HL-60 (cell line): ENCODE measurements around the gene COPS4.
"Not testable (repeated sequence)": the region's sequence is repeated elsewhere in the genome, so short reads cannot be mapped to it uniquely, and the experiment has no call there.

Source experiments
- DNase-seq, 2 experiments: peaks; one replicate each; pipeline ENCODE4 v3.0.0-alpha.2; 2010 to 2020; ENCODE audit warnings: low read depth in 1 of 2, low spot score in 1 of 2
- H3K27ac ChIP-seq: fragments of 250-450 bp; sonication (Bioruptor Pico); replicated peaks from 2 replicates; pipeline ENCODE4 v1.5.1; 2020; ENCODE audit warnings: mild to moderate bottlenecking, moderate library complexity
- H3K27me3 ChIP-seq: fragments of 250-450 bp; sonication (Bioruptor Pico); 2 replicates; pipeline ENCODE4 v1.5.1; 2021; ENCODE audit warnings: mild to moderate bottlenecking, moderate library complexity; ENCODE audit not compliant: insufficient read depth, poor library complexity, severe bottlenecking
- H3K4me3 ChIP-seq: replicated peaks from 2 replicates; pipeline ENCODE4 v1.5.1; 2011; ENCODE audit warnings: mild to moderate bottlenecking, control low read depth, low read length; ENCODE audit not compliant: insufficient read depth
- CTCF ChIP-seq: IDR thresholded peaks from one replicate; pipeline ENCODE4 v1.5.1; 2011; ENCODE audit warnings: low read length, control low read depth, inconsistent platforms; ENCODE audit not compliant: insufficient read depth
- GABPA ChIP-seq: IDR thresholded peaks from 2 replicates; pipeline ENCODE4 v1.6.1; 2012; ENCODE audit warnings: low read depth
- POLR2AphosphoS5 ChIP-seq: IDR thresholded peaks from 2 replicates; pipeline ENCODE4 v1.6.1; 2012; ENCODE audit warnings: low read depth
- REST ChIP-seq: IDR thresholded peaks from 2 replicates; pipeline ENCODE4 v1.6.1; 2012; ENCODE audit warnings: low read depth; ENCODE audit not compliant: insufficient replicate concordance
- SPI1 ChIP-seq: IDR thresholded peaks from 2 replicates; pipeline ENCODE4 v1.6.1; 2012; ENCODE audit warnings: low read depth, mild to moderate bottlenecking, borderline replicate concordance

COPS4 gene

GRCh38 chr4:83109480-83110222 lies 74.7 kb downstream of the COPS4 start:
- peak in 1 of 2 experiments; percentile 45 for DNase-seq

GRCh38 chr4:83110223-83110945 lies 75.4 kb downstream of the COPS4 start:
- H3K4me3 ChIP-seq = peak overlapping the region; percentile 48
- DNase-seq = peak; percentile 88 to 94
- TF ChIP-seq CTCF (peak; percentile 91), SPI1 (no peak), POLR2AphosphoS5 (peak; percentile 82; the same call in 1 of the 2 replicates)
- no peaks in the 10 kb centered on the region for H3K27me3 ChIP-seq
- peak overlapping the region; percentile 99 for H3K27ac ChIP-seq

More at GRCh38 chr4:83109480-83110222, 74.7 kb downstream of the COPS4 start:
- Histone ChIP-seq H3K4me3 (peak overlapping the region; percentile 48), H3K27me3 (no peaks in the 10 kb centered on the region), H3K27ac (peak overlapping the region; percentile 99)
- 0 out of 2 replicates have a peak, but pooled peaks have one; percentile 53 for TF ChIP-seq POLR2AphosphoS5
- no peak for TF ChIP-seq CTCF
- no peak for TF ChIP-seq REST
- TF ChIP-seq SPI1 = no peak

GRCh38 chr4:83110970-83111750 lies 76.2 kb downstream of the COPS4 start:
- Histone ChIP-seq H3K27ac (peak overlapping the region; percentile 99), H3K27me3 (no peaks in the 10 kb centered on the region), H3K4me3 (peak overlapping the region; percentile 48)
- DNase-seq = no peak
- TF ChIP-seq REST (no peak), POLR2AphosphoS5 (no peak), CTCF (no peak), GABPA (no peak), SPI1 (no peak)

- Histone ChIP-seq H3K27ac (peak overlapping the region; percentile 99), H3K4me3 (peak overlapping the region; percentile 48)
- not testable (repeated sequence) for H3K27me3 ChIP-seq
- DNase-seq = peak in 1 of 2 experiments; percentile 42
Measured at GRCh38 chr4:83111751-83112141, 76.8 kb downstream of the COPS4 start.
